Measurements from ENCODE around the gene ANAPC7. TPM values are rescaled to one million over a fixed set of nuclear protein-coding genes. Genes with fewer than 3 reads are reported as not detected.

Gene ANAPC7
- total and polyA plus RNA-seq, 2 donors from 2014 or later, result 31.3 to 47.8 TPM

GRCh38 chr12:110339184-110339952, 64.1 kb downstream of the ANAPC7 start:
- Histone ChIP-seq H3K4me3 (ENCODE audit: low read length in 3 of 3) (no peak overlapping the region), H3K27me3 (ENCODE audit: control insufficient read depth, insufficient read depth, low read length) (no peaks in the 10 kb centered on the region), H3K9me3 (ENCODE audit: control insufficient read depth in 2 of 3, insufficient read depth in 1 of 3, low read length in 3 of 3) (no peaks in the 10 kb centered on the region), H3K4me1 (ENCODE audit: control insufficient read depth in 2 of 3, insufficient read depth in 2 of 3, low read depth in 1 of 3, low read length in 3 of 3) (no peaks in the 10 kb centered on the region), H3K36me3 (ENCODE audit: control insufficient read depth in 2 of 3, insufficient read depth in 3 of 3, low read length in 3 of 3) (peaks cover 17 to 94% (median 79%) of the 10 kb centered on the region in 3 donors), H3K9ac (ENCODE audit: low read length in 3 of 3) (no peak overlapping the region), H3K27ac (ENCODE audit: low read depth in 2 of 2, low read length in 2 of 2) (no peak overlapping the region)
- FAIRE-seq (no peak), DNase-seq (no peak)
- intact Hi-C loops (cut with DNase I), result no loop called here
- TF ChIP-seq CTCF (IDR thresholded peaks at IDR 0.05; ENCODE audit: borderline replicate concordance, extremely low read depth, insufficient read depth), result no peak

- Histone ChIP-seq H3K9me3 (ENCODE audit: control insufficient read depth in 2 of 3, insufficient read depth in 1 of 3, low read length in 3 of 3) (no peaks in the 10 kb centered on the region), H3K27me3 (ENCODE audit: control insufficient read depth, insufficient read depth, low read length) (no peaks in the 10 kb centered on the region), H3K36me3 (ENCODE audit: control insufficient read depth in 2 of 3, insufficient read depth in 3 of 3, low read length in 3 of 3) (peaks cover 11 to 94% (median 77%) of the 10 kb centered on the region in 3 donors), H3K4me1 (ENCODE audit: control insufficient read depth in 2 of 3, insufficient read depth in 2 of 3, low read depth in 1 of 3, low read length in 3 of 3) (no peaks in the 10 kb centered on the region), H3K9ac (ENCODE audit: low read length in 3 of 3) (no peak overlapping the region), H3K27ac (ENCODE audit: low read depth in 2 of 2, low read length in 2 of 2) (no peak overlapping the region), H3K4me3 (ENCODE audit: low read length in 3 of 3) (no peak overlapping the region)
- intact Hi-C loops (cut with DNase I), result no loop called here
- no peak for TF ChIP-seq CTCF (IDR thresholded peaks at IDR 0.05; ENCODE audit: borderline replicate concordance, extremely low read depth, insufficient read depth)
- DNase-seq (peak in 1 of 5 donors; percentile 4), FAIRE-seq (no peak)
Measured at GRCh38 chr12:110338754-110339153, 64.8 kb downstream of the ANAPC7 start.

GRCh38 chr12:110337912-110338710, 65.4 kb downstream of the ANAPC7 start:
- Histone ChIP-seq H3K9me3 (ENCODE audit: control insufficient read depth in 2 of 3, insufficient read depth in 1 of 3, low read length in 3 of 3) (no peaks in the 10 kb centered on the region), H3K4me1 (ENCODE audit: control insufficient read depth in 2 of 3, insufficient read depth in 2 of 3, low read depth in 1 of 3, low read length in 3 of 3) (no peaks in the 10 kb centered on the region), H3K27ac (ENCODE audit: low read depth in 2 of 2, low read length in 2 of 2) (no peak overlapping the region), H3K27me3 (ENCODE audit: control insufficient read depth, insufficient read depth, low read length) (no peaks in the 10 kb centered on the region), H3K4me3 (ENCODE audit: low read length in 3 of 3) (no peak overlapping the region), H3K36me3 (ENCODE audit: control insufficient read depth in 2 of 3, insufficient read depth in 3 of 3, low read length in 3 of 3) (peaks cover 11 to 94% (median 75%) of the 10 kb centered on the region in 3 donors), H3K9ac (ENCODE audit: low read length in 3 of 3) (no peak overlapping the region)
- FAIRE-seq, result no peak
- DNase-seq, result no peak
- TF ChIP-seq CTCF (IDR thresholded peaks at IDR 0.05; ENCODE audit: borderline replicate concordance, extremely low read depth, insufficient read depth), result no peak
- intact Hi-C loops (cut with DNase I), result no loop called here

All from kidney (tissue), 14 donors.